ENCODE results near the gene GM2A.
"Not testable (repeated sequence)": the region's sequence is repeated elsewhere in the genome, so short reads cannot be mapped to it uniquely, and the experiment has no call there.

The GM2A gene

DNA sequence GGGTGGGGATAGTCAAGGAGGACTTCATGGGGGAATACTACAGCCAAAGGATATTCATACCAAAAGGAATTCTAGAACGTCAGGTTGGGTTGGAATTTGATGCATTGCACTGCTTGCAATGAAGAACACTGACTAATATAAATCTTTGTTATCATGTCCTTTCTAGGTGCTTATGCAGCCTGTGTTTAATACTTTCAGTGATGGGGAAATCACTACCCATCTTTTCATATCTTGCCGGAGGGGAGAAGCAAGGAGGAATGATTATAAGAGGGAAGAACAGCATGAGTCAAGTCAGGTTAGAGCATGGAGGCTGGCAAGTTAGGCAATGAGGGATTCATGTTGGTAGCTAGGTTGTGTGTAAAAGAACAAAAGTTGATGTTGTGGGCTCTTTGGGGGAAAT, 24.0 kb upstream of the GM2A start:
- no peak for DNase-seq (ENCODE audit: low spot score)

DNA sequence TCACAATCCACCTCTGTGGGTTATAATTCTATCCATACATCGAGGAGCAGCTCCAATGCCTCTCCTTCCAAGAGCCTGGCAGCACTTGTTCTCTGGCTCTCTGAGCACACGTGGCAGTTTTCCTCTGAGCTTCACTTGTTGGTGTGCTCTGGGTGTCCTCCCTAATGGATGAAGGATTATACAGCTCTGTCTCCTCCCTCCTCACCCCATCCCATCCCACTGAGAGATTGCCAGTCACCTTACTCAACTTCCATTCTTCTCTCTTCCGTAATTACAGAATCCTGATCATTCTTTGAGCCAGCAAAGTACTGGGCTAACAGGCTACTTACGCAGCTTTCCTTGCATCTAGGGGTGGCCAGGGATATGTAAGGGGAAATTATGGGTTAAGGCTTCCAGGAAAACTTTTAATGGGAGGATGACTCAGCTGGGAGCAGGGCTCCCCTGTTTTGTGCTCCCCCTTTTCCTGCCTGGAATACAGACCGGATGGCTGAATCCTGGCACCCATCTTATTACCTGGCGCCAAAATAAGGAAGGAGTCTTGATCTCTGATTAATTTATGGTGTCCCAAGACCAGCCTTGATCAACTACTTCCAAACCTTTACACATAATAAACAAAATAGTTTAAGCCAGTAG, 22.8 kb upstream of the GM2A start:
- no peak for DNase-seq (ENCODE audit: low spot score)

DNA sequence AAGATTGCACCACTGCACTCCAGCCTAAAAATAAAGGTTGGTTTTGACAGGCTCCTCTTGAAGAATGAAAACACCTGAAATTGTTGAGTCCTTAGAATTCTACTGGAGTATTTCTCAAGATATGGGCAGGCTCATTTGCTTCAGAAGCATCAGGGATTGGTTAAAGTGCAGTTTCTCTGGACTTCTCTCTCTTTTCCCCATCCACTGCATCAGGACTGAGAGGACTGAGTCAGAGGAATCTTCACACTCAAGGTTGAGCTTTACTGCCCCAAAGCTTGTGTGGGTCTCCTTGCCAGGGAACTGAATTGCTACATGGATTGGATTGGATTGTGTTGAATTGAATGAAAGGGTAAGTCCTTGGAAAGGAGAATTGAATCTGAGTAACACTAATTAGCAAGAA, 21.6 kb upstream of the GM2A start:
- DNase-seq (ENCODE audit: low spot score) = no peak

DNA sequence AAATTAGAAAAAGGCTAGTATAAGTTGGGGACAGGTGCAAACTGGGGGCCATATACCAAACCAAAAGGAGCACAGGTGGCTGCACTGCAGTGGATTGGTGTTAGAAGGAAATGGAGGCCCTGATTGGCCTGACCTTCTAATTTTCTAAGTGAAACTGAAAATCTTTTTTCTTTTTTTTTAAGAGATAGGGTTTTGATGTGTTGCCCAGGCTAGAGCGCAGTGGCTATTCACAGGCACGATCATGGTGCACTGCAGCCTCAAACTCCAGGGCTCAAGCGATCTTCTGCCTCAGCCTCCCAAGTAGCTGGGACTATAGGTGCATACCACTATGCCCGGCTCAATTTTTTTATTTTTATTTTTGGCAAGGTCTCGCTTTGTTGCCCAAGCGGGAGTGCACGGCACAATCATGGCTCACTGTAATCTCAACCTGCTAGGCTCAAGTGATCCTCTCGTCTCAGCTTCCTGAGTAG, 19.3 kb upstream of the GM2A start:
- DNase-seq (ENCODE audit: low spot score) = no peak

DNA sequence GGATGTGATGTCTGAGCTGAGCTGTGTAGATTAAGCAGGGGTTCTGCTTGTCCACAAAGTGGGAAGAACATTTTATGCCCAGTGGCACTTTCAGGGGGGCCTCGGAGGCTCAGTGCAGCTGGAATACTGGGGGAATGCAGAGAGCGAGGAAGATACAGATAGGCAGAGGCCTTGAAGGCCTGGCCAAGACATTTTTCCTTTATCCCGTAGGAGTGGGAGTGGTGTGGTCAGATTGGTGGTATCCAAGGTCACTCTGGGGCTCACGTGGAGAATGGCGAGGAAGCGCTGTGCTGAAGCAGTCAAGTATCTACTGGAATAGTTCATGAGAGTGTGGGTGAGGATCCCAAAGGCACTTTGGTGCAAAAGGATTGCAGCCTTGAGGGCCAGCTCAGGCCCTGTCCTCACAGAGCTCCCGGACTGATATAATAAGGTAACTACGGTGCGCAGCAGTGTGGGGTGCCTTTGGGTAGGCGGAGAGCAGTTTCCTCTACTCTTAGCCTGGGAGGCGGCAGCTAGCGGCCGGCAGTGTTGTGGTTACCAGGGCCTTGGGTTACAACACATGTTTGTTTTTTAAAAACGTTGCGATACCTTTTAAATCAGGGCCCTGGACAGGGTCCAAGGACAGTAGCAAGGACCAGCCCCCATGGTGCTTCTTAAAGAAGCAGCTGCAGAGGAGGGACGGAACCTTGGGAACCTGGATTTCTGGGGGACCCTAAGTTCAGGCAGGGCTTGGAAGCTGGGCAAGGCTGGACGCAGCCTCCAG, 18.3 kb upstream of the GM2A start:
- no peak for DNase-seq (ENCODE audit: low spot score)

DNA sequence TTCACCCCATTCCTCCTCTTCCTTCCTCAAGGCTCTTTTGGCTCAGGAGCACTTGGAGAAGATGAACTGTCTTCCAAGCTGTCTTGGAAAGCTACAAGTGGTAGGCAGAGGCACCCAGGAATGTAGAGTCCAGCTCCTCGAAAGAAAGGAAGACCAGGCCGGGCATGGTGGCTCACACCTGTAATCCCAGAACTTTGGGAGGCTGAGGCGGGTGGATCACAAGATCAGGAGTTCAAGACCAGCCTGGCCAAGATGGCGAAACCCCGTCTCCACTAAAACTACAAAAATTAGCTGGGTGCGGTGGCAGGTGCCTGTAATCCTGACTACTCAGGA, 17.8 kb upstream of the GM2A start:
- DNase-seq (ENCODE audit: low spot score) = not testable (repeated sequence)

DNA sequence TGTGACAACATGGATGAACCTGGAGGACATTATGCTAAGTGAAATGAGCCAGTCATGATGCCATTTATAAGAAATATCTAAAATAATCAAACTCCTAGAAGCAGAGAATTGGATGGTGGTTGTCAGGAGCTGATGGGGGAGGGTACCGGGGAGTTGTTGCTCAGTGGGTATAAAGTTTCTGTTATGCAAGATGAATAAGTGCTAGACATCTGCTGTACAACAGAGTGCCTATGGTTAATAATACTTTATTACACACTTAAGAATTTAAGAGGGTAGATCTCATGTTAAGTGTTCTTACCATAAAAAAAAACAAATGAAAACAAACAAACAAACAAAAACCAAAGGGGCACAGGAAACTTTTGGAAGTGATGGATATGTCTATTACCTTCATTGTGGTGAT, 16.1 kb upstream of the GM2A start:
- DNase-seq (ENCODE audit: low spot score) = no peak

DNA sequence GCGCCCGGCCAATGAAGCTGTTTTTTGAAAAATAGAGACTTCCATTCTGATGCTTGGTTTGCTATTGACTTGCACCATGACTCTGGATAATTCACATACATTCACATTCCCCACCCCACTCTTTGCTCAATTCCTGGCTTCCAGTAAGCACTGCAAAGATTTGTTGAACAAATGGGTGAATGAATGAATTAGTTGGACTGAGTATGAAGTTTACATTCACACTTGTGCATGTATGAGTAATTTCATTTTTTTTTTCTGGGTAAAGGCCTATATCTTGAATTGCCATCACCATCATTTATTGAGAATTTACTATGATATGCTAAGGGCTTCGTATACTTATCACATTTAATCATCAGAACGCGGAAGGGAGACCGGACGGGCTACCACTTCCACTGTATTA, 15.3 kb upstream of the GM2A start:
- no peak for DNase-seq (ENCODE audit: low spot score)

DNA sequence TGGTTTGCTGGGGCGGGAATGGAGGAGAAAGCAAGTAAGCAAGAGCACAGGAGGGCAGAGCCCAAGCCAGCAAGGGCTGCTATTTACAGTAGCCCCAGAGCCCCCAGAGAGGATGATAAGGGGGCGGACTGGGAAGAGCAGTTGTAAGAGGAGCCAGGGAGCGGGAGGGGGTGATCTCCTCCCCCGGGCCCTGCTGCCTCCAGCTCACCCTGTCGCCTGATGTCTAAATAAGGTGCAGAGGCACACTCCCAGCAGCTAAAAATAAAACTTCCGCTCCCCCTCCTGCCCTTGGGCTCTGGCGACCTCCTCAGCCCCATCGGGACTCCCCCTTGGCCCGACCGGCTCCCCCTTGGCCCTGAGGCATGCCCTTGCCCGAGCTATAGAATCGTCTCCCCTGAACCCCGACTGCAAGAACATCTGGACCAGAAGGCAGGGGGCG, 14.7 kb upstream of the GM2A start:
- peak; percentile 51 for DNase-seq (ENCODE audit: low spot score)

DNA sequence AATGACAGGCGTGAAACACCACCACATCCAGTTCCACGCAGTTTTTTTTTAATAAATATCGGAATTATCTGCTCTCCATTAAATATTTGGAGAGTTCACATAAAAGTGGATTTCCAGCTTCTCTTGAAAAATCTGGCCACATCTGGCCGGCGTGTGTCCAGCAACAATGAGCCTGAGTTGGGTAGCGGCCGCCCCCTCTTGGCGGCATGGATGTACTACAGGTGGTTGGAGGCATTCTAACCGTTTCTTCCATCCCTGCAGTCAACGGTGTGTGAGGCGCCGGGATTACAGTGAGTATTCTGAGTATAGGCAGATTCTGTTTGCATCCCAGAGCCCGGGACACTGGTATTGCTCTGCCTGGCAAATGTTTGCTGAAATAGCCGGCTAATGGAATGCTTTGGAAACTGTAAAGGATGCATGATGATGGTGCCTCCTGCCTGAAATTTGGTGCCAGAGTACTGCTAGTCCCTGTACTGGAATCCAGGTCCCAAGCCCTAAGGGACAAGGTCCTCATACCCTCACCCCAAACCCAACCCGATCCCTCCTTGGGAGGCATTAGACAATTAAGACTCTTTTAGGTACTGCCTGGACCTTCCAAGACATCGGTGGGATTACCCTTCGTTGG, 13.6 kb upstream of the GM2A start:
- DNase-seq (ENCODE audit: low spot score) = peak; percentile 79

DNA sequence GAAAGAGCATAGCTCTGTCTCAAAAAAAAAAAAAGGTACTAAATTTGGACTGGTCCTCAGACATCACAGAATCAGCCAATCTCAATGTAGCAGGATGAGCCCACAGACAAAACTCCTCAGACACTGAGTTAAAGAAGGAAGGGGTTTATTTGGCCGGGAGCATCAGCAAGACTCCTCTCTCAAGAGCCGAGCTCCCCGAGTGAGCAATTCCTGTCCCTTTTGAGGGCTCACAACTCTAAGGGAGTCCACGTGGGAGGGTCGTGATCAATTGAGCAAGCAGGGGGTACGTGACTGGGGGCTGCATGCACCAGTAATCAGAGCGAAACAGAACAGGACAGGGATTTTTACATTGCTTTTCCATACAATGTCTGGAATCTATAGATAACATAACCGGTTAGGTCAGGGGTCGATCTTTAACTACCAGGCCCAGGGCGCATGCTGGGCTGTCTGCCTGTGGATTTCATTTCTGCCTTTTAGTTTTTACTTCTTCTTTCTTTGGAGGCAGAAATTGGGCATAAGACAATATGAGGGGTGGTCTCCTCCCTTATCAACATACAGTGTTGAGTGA, 12.6 kb upstream of the GM2A start:
- not testable (repeated sequence) for DNase-seq (ENCODE audit: low spot score)

DNA sequence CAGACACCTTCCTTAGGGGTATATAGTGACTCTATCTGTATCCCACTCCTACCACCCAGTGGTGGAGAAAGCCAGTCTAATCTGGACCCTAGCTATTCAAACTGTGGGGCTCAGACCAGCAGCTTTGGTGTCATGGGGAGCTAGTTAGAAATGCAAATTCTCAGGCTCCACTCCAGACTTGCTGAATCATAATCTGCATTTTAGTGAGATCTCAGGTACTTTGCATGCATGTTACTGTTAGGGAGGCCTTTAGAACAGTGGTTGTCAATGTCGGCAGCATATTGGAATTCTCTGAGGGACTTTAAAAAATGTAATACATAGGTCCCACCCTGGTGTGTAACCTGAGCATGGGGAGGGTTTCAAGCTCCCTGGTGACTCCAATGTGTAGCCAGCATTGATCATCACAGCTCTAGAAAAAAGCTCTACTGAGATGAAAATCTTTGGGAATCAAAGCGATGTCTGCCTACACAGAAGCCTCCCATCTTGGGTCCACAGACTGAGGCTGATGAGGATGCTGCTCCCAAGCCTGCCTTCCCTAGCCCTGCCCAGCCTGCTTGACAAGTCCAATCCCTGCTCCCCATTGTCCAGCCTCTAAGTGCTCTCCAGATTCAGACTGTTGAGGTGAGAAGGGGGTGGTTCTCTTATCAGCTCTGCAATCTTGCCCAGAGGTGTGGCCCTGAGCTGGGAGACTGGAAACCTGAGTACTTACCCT, 11.9 kb upstream of the GM2A start:
- DNase-seq (ENCODE audit: low spot score) = no peak

DNA sequence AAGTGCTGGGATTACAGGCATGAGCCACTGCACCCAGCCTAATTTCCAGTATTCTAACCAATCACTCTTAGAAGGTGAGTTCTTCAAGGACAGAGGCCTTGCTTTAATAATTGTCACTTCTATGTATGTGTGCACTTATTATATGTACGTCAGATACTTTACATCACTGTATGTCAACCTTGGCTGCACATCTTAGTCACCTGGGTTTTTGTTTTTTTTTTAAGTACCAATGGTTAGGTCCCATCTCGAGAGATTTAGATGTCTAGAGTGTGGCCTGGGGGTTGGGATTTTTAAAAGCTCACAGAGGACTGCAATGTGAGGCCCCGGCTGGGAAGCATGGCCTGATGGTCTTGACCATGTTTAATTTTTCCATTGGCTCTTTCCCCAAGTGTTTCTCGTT, 9.9 kb upstream of the GM2A start:
- DNase-seq (ENCODE audit: low spot score) = no peak

DNA sequence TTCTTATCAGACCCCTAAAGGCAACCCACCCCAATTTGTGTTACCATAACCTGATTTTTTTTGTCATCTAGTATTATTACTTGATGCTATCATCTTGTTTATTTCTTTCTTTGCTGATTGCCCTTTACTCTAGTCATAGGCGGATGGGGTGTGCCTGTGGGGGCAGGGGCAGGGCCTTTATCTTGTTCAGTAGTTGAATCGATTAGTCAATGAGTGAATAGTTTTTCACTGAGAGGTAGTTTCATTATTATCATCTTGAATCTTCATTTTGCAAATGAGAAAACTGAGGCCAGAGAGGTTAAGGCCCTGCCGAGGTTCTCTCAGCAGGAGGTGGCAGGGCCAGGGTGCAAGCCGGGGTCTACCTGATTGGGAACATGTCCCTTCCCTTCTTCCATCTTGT, 9.4 kb upstream of the GM2A start:
- no peak for DNase-seq (ENCODE audit: low spot score)

DNA sequence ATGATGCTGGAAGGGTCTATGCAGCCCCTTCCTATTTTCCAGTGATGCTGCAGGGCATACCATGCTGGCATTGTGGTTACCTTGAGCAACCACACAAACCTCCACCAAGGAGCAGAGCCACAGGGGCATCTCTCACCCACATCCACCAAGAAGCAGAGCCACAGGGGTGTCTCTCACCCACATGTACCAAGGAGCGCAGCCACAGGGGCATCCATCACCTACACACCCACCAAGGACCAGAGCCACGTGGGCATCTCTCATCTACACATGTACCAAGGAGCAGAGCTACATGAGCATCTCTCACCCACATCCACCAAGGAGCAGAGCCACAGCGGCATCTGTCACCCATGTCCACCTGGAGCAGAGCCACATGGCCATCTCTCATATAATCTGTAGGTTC, 8.8 kb upstream of the GM2A start:
- DNase-seq (ENCODE audit: low spot score) = no peak

DNA sequence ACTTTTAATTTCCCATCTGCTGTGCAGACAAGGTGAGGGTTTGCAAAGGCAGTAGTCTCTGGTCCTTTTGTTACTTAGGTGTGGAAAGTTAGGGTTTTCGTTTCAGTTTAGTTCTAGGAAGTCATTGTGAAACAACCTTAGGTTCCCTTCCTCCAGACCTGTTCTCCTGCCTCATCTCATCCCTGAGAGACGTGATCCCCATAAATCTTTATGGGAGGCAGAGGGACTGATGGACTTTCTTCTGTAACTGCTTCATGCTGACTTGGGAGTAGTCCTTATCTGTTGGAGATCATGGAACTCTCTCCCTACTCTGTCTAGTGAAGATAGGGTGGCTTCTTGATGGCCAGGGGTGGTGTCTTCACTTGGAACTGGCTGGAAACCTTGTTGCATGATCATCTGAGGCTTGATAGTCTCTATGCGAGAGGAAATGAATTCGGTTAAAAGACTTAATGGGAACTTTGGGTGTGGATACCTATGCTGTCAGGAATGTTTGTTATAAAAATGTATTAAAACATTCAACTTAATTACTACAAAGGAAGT, 7.2 kb upstream of the GM2A start:
- no peak for DNase-seq (ENCODE audit: low spot score)

DNA sequence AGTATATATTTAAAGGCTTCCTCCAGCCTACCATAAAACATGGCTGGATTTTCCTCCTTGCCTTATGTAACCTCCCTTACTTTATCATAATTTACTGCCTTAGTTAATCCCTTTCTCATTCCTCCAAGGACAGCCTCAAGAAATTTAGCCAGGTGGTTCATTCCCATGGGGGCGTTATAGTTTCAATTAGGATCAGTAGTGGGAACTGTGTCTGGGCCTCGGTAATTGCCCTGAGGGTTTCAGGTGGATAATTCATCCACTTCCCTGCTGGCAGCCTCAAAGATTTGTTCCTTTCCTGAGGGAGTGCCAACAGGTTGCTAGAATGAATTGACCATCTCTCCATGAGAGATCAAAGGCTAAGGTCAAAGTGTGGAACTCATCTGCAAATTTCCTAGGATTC, 4.3 kb upstream of the GM2A start:
- no peak for DNase-seq (ENCODE audit: low spot score)

DNA sequence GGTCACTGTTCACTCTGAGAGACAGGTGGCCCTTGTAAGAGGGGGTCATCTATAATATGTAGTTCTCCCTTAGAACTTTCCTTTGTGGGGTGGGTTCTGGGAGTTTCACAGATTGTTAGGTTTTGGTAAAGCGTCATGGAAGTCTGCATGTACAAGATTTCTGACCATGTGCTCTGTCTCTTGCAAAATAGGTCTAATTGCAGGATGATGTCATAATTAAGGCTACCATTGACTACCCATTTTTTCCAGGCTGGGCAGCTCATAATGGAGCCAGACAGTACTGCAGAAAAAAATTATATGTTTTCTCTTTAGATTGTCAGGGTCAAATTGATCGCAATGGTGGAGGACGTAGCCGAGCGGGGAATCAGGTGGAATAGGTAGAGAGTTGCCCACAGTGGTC, 3.7 kb upstream of the GM2A start:
- no peak for DNase-seq (ENCODE audit: low spot score)

DNA sequence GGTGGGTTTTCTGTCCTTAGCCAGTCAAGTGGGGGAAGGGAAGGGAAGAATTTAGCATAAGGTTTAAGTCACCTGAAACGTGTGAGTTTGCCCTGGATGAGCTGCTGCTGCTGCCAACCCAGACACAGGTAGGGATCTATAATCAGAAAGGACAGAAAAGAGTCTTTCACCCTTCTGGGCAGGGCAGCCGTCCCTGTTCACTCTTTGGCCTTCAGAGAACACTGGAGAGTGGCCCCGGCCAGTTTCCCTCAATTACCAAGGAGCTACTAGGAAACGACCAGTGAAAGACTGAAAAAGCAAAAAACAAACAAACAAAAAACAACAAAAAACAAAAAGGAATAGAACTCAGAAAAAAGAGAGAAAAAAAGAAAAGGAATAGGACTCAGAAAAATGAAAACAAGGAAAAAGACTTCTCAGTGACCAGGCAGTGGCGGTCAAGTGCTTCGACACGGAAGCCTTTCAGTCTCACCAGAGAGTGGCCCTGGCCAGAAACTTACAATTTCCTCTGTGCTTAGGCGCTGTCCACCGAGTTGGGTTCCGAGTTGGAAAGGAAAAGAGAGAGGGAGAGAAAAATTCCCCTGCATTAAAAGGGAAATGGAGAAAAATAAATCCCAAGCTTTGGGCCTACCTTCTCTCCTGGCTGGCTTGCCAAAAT, 2.5 kb upstream of the GM2A start:
- no peak for DNase-seq (ENCODE audit: low spot score)

DNA sequence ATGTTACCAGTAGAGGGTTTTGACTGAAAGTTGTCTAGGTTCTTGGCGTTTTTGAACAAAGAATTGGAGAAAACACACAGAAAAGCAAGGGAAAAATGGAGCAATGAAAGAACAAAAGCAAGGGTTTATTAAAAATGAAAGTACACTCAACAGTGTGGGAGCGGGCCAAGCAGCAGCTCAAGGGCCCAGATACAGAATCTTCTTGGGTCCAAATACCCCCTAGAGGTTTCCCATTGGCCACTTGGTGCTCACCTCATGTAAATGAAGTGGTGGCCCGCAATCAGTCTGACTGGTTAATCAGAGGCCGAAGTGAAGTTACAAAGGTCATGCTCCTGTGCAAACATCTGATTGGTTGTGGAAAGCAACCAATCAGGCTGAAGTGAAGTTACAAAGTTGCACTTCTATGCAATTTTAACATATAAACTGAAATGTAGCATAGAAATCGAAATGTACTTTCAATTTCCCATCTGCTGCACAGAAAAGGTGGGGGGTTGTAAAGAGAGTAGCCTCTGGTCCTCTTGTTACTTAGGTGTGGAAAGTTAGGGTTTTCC, 1.9 kb upstream of the GM2A start:
- DNase-seq (ENCODE audit: low spot score) = no peak

DNA sequence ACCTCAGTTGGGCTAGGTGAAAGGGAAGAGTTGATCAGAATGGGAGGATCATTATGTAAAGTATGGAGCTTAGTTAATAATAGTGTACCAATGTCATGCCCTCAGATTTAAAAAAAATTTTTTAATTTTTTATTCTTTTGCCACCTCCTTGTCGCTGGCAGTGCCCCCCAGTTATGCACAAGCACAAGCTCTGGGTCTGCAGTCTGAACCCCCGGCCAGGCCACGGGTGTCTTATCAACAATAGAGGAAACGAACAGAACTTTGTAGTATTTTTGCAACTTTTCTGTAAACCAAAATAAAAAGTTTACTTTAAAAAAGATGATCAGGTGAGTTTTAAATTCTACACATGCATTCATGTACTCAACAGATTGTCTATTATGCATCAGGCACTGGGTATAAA, 1.4 kb upstream of the GM2A start:
- DNase-seq (ENCODE audit: low spot score) = no peak

DNA sequence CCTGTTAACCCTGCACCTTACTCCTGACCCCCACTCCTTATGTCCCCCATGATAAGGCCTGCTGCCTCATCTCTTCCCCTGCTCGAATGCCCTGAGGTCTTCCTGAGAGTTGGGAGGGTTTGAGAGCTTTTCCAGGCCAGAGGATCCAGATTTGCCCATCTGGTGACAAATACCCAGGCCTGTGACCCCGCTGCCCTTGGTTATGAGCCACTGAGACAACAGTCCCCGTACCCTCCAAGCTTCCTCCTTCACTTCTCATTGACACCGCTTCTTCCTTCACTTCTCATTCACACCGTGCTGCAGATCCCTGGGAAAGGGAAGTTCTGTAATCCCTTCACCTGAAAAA, 593 bp downstream of the GM2A start:
- DNase-seq (ENCODE audit: low spot score) = no peak
